ENCODE data around the gene COG3.

DNA sequence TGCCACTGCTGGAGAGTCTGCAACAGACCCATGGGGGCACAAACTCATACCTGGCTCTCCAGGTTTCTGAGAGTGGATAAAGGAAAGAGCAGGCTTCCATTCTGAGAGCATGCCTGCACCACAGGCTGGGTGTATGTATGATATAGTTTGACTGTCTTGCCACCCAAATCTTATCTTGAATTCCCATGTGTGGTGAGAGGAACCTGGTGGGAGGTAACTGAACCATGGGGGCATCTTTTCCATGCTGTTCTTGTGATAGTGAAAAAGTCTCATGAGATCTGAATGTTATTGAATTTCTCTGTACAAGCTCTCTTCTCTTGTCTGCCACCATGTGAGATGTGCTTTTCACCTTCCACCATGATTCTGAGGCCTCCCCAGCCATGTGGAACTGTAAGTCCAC lies 100.6 kb downstream of the COG3 start:
- TF ChIP-seq POLR2AphosphoS5 (IDR thresholded peaks at IDR 0.05) (no peak), POLR2A (IDR thresholded peaks at IDR 0.05) (no peak)
- TF ChIP-seq, protein P1, sequence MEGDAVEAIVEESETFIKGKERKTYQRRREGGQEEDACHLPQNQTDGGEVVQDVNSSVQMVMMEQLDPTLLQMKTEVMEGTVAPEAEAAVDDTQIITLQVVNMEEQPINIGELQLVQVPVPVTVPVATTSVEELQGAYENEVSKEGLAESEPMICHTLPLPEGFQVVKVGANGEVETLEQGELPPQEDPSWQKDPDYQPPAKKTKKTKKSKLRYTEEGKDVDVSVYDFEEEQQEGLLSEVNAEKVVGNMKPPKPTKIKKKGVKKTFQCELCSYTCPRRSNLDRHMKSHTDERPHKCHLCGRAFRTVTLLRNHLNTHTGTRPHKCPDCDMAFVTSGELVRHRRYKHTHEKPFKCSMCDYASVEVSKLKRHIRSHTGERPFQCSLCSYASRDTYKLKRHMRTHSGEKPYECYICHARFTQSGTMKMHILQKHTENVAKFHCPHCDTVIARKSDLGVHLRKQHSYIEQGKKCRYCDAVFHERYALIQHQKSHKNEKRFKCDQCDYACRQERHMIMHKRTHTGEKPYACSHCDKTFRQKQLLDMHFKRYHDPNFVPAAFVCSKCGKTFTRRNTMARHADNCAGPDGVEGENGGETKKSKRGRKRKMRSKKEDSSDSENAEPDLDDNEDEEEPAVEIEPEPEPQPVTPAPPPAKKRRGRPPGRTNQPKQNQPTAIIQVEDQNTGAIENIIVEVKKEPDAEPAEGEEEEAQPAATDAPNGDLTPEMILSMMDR (IDR thresholded peaks at IDR 0.05), result no peak
